CD8-positive, alpha-beta memory T cell (primary cell): Measurements from ENCODE around the gene QRFP. TPM values are rescaled to one million over a fixed set of nuclear protein-coding genes. Genes with fewer than 3 reads are reported as not detected.
"Not testable (repeated sequence)": the region's sequence is repeated elsewhere in the genome, so short reads cannot be mapped to it uniquely, and the experiment has no call there.

Source experiments
- CTCF ChIA-PET: fragments of 350-600 bp; sonication (Branson Sonifier 250); formaldehyde crosslinking; loops from one replicate; lab custom pipeline; 2021; ENCODE audit warnings: antibody characterized with exemption; lab: Charles Lee
- POLR2A ChIA-PET: fragments of 350-600 bp; sonication (Branson Sonifier 250); formaldehyde crosslinking; loops from one replicate; lab custom pipeline; 2021; ENCODE audit warnings: antibody characterized with exemption; lab: Charles Lee
- DNase-seq, 5 donors: peaks; one replicate each; pipeline versions ENCODE4 v3.0.0 to v3.0.0-alpha.2; 2020 to 2022; ENCODE audit warnings: mixed read lengths in 1 of 5
- H3K27ac ChIP-seq: one replicate; pipeline ENCODE4 v1.7.0; 2013; ENCODE audit warnings: low read depth, mild to moderate bottlenecking, low read length, moderate library complexity
- H3K27me3 ChIP-seq: 2 replicates; pipeline ENCODE4 v1.7.0; 2013; ENCODE audit warnings: low read length, mild to moderate bottlenecking; ENCODE audit not compliant: insufficient read depth, poor library complexity, severe bottlenecking
- H3K36me3 ChIP-seq: 2 replicates; pipeline ENCODE4 v1.7.0; 2013; ENCODE audit warnings: mild to moderate bottlenecking, low read length, moderate library complexity; ENCODE audit not compliant: insufficient read depth
- H3K4me1 ChIP-seq: 2 replicates; pipeline ENCODE4 v1.7.0; 2013; ENCODE audit warnings: mild to moderate bottlenecking, low read length, moderate library complexity; ENCODE audit not compliant: insufficient read depth
- H3K4me3 ChIP-seq: 2 replicates; pipeline ENCODE4 v1.7.0; 2013; ENCODE audit warnings: mild to moderate bottlenecking, low read length
- H3K9me3 ChIP-seq: 2 replicates; pipeline ENCODE4 v1.7.0; 2013; ENCODE audit warnings: mild to moderate bottlenecking, low read length
- H3K27ac Mint-ChIP-seq, 8 donors: one replicate each; pipeline ENCODE4 v1.8.0; 2020 to 2021; ENCODE audit warnings: mixed read lengths in 8 of 8, mild to moderate bottlenecking in 6 of 8, inconsistent platforms in 3 of 8, moderate library complexity in 3 of 8
- H3K27me3 Mint-ChIP-seq, 2 donors: one replicate each; pipeline ENCODE4 v1.8.0; 2020 to 2021; ENCODE audit warnings: mixed read lengths in 2 of 2, mild to moderate bottlenecking in 1 of 2, moderate library complexity in 1 of 2
- H3K36me3 Mint-ChIP-seq, 3 donors: one replicate each; pipeline ENCODE4 v1.8.0; 2020 to 2021; ENCODE audit warnings: mixed read lengths in 3 of 3, inconsistent platforms in 1 of 3, mild to moderate bottlenecking in 1 of 3
- H3K4me1 Mint-ChIP-seq, 3 donors: one replicate each; pipeline ENCODE4 v1.8.0; 2020 to 2021; ENCODE audit warnings: mixed read lengths in 3 of 3, inconsistent platforms in 1 of 3, mild to moderate bottlenecking in 1 of 3
- H3K4me3 Mint-ChIP-seq, 7 donors: one replicate each; pipeline ENCODE4 v1.8.0; 2020 to 2021; ENCODE audit warnings: mixed read lengths in 7 of 7, mild to moderate bottlenecking in 6 of 7, moderate library complexity in 4 of 7, inconsistent platforms in 2 of 7
- H3K9me3 Mint-ChIP-seq, 5 donors: one replicate each; pipeline ENCODE4 v1.8.0; 2020 to 2022; ENCODE audit warnings: mixed read lengths in 5 of 5, mild to moderate bottlenecking in 3 of 5, moderate library complexity in 2 of 5, inconsistent platforms in 1 of 5
- polyA plus RNA-seq: library from polyadenylated mRNA; unstranded; fragments of 300-500 nt; fragmentation: Illumina TruSeq; gene quantifications from one replicate; pipeline ENCODE4 v1.2.3, GENCODE V29; 2021
- total RNA-seq, 2 experiments: library from RNA; stranded (reverse); gene quantifications; one replicate each; pipeline ENCODE4 v1.2.3, GENCODE V29; 2021

QRFP gene
- total and polyA plus RNA-seq, 3 experiments from 2014 or later: not detected

DNA sequence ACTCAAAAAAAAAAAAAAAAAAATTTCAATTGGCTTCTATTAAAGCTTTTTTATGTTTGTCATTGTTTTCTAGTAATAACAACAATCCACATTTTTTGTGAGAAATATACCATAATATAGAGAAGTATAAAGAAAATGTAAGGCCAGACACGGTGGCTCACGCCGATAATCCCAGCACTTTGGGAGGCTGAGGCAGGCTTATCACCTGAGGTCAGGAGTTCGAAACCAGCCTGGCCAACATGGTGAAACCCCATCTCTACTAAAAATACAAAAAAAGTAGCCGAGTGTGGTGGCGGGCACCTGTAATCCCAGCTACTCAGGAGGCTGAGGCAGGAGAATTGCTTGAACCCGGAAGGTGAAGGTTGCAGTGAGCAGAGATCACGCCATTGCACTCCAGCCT is 48.1 kb downstream of the QRFP start:
- H3K36me3 Mint-ChIP-seq, H3K9me3 ChIP-seq, H3K4me3 ChIP-seq, H3K4me3 Mint-ChIP-seq, CTCF ChIA-PET, H3K27ac ChIP-seq, DNase-seq, H3K27me3 Mint-ChIP-seq, POLR2A ChIA-PET, H3K9me3 Mint-ChIP-seq, H3K27ac Mint-ChIP-seq, H3K36me3 ChIP-seq, H3K27me3 ChIP-seq: not testable (repeated sequence)
- H3K4me1 Mint-ChIP-seq: peaks cover 10 to 29% (median 16%) of the 10 kb centered on the region in 3 donors
- peaks cover 24% of the 10 kb centered on the region for H3K4me1 ChIP-seq

DNA sequence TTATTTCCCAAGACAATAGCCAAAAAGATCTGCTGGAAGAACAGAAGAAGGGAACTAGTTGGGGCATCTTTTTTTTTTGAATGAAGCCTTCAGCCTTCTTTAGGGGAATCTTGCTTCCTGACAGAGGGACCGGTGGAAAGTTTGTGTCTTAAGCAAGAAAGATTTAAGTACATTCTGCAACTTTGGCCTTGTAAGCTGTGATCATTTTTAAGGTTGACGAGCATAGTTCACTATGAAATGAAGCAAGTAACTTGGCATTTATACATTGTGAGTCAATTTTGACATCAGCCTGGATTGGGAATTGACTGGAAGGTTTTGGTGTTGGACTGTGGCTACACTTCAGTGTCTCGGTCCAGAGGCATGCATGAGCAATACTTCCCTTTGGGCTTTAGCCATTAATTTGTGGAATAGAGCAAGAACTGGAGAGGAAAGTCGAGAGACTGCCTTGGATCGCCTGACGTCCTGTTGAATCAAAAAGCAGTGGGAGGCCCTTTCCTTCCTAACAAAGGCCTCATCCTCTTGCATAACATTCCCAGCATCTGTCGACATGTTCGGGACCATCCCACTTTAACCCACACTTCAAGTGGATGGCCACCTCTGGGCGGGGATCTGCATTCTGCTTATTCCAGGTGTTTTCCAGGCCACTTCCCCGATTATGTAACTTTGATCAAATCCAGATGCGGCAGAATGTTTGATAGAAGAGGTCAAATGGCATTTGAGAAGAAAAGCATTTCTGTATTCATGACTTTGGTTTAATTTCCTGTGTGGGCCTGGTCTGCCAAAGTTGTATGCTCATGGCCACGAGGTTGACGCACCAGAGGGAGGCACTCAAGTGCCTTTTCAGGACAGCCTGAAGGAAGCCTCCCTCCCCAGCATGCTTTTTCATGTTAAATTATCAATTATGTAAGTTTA is 49.0 kb downstream of the QRFP start:
- Mint-ChIP-seq H3K27ac (peak overlapping the region in 3 of 8 donors; percentile 30 to 72 (median 47)), H3K4me1 (peaks cover 16 to 37% (median 22%) of the 10 kb centered on the region in 3 donors), H3K9me3 (no peaks in the 10 kb centered on the region), H3K36me3 (no peaks in the 10 kb centered on the region), H3K27me3 (no peaks in the 10 kb centered on the region), H3K4me3 (no peak overlapping the region)
- no peak for DNase-seq
- Histone ChIP-seq H3K27me3 (no peaks in the 10 kb centered on the region), H3K27ac (no peak overlapping the region), H3K4me1 (peaks cover 26% of the 10 kb centered on the region), H3K9me3 (no peaks in the 10 kb centered on the region), H3K36me3 (no peaks in the 10 kb centered on the region), H3K4me3 (no peak overlapping the region)
- POLR2A ChIA-PET: no interaction called here
- CTCF ChIA-PET: no interaction called here

DNA sequence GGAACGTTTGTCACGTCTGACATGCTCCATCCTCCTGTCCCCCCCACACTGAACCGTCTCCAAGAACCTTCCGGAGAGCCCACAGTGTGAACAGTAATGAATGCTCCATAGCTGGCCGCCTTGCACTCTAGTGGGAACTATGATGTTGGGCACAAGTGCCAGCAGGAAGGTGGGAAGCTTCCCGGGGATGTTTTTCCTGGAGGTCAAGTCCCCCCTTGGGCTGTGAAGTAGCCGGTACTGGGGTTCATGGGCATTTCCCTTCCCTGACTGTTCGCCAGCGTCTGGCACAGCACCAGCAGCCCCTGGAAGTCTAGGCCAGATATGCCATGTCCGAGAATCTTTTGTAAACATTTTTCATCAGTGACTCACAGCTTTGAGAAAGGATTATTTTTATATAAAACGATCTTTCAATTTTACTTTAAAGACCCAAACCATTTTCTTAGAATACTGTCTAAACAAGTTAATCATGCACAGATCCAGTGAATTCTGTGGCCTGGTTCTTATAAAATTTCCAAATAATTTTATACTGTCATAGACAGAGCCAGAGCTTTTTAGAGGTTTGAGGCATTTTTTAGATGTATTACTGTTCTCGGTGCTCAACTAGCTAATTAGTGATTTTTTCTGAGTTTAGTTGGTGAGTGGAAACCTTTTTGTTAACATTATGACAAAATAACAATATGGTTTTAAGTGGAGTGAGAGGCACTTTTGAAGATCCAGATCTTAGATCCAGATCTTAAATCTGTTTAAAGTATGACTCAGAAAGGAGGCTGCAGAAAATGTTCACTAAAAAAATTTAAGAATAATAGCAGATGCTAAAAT is 49.9 kb downstream of the QRFP start:
- Histone ChIP-seq H3K9me3 (no peaks in the 10 kb centered on the region), H3K4me3 (no peak overlapping the region), H3K27me3 (no peaks in the 10 kb centered on the region), H3K36me3 (no peaks in the 10 kb centered on the region), H3K4me1 (peaks cover 26% of the 10 kb centered on the region), H3K27ac (peak overlapping the region; percentile 20)
- H3K9me3 Mint-ChIP-seq: no peaks in the 10 kb centered on the region
- peaks cover 0 to 2% of the 10 kb centered on the region in 2 donors for H3K27me3 Mint-ChIP-seq
- peak overlapping the region in 1 of 8 donors; percentile 30 for H3K27ac Mint-ChIP-seq
- H3K36me3 Mint-ChIP-seq: no peaks in the 10 kb centered on the region
- DNase-seq: no peak
- CTCF ChIA-PET: no interaction called here
- H3K4me3 Mint-ChIP-seq: no peak overlapping the region
- peaks cover 16 to 46% (median 26%) of the 10 kb centered on the region in 3 donors for H3K4me1 Mint-ChIP-seq
- POLR2A ChIA-PET: no interaction called here

DNA sequence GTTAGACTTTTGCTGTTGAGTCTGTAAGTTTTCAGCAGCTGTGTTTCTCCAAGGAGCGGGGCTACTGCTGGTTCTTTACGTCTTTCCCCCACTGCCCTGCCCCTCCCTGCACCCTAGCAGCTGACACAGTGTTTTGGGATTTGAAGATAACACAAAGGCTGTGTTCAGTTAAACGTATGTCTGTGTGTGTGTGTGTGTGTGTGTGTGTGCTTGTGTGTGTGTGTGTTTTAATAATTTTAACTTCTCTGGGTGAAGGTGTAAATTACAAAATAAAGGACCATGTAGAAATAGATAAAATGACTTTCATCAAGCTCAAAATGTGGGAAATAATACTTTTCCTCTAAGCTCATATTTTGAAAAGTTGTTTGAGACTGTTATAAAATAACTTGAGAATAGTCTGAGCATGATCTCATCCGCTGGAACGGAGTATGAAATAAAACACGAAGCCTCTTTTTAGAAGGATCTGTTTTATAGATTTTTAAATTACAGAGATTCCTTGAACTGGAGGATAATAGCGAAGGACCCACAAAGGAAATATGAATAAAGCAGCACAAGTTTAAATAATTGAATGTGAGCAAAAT is 50.6 kb downstream of the QRFP start:
- H3K4me1 ChIP-seq: peaks cover 26% of the 10 kb centered on the region
- ChIA-PET POLR2A (no interaction called here), CTCF (interaction anchor here (1.3 kb wide), 1 partner anchor 20 kb away, joined by 6 read pairs; no protein-coding TSS in a partner anchor)
- H3K27ac ChIP-seq: peak overlapping the region; percentile 20
- no peaks in the 10 kb centered on the region for H3K36me3 Mint-ChIP-seq
- peaks cover 16 to 47% (median 26%) of the 10 kb centered on the region in 3 donors for H3K4me1 Mint-ChIP-seq
- DNase-seq: no peak
- H3K9me3 Mint-ChIP-seq: no peaks in the 10 kb centered on the region
- H3K36me3 ChIP-seq: no peaks in the 10 kb centered on the region
- H3K27me3 Mint-ChIP-seq: peaks cover 0 to 2% of the 10 kb centered on the region in 2 donors
- H3K27me3 ChIP-seq: no peaks in the 10 kb centered on the region
- no peak overlapping the region for H3K27ac Mint-ChIP-seq
- no peak overlapping the region for H3K4me3 Mint-ChIP-seq
- H3K4me3 ChIP-seq: no peak overlapping the region
- no peaks in the 10 kb centered on the region for H3K9me3 ChIP-seq

DNA sequence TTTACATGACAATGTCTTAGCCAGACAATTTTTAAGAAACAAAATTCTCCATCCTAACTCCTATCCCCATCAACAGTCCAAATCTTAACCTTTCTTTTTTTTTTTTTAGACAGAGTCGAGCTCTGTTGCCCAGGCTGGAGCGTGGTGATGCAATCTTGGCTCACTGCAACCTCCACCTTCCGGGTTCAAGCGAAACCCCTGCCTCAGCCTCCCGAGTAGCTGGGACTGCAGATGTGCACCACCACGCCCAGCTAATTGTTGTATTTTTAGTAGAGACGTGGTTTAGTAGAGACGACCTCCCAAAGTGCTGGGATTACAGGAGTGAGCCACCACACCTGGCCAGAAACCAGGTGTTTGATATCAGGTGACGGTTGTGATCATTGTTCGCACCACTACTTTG is 51.4 kb downstream of the QRFP start:
- Histone ChIP-seq H3K36me3 (no peaks in the 10 kb centered on the region), H3K4me1 (peaks cover 26% of the 10 kb centered on the region), H3K4me3 (no peak overlapping the region), H3K9me3 (no peaks in the 10 kb centered on the region), H3K27ac (peak overlapping the region; percentile 20), H3K27me3 (no peaks in the 10 kb centered on the region)
- Mint-ChIP-seq H3K36me3 (no peaks in the 10 kb centered on the region), H3K4me1 (peaks cover 16 to 47% (median 26%) of the 10 kb centered on the region in 3 donors), H3K27ac (peak overlapping the region in 2 of 8 donors; percentile 61 to 77), H3K27me3 (peaks cover 0 to 2% of the 10 kb centered on the region in 2 donors), H3K4me3 (no peak overlapping the region), H3K9me3 (no peaks in the 10 kb centered on the region)
- CTCF ChIA-PET: interaction anchor here (1.3 kb wide), 1 partner anchor 21 kb away, joined by 6 read pairs; no protein-coding TSS in a partner anchor
- DNase-seq: no peak
- POLR2A ChIA-PET: no interaction called here

DNA sequence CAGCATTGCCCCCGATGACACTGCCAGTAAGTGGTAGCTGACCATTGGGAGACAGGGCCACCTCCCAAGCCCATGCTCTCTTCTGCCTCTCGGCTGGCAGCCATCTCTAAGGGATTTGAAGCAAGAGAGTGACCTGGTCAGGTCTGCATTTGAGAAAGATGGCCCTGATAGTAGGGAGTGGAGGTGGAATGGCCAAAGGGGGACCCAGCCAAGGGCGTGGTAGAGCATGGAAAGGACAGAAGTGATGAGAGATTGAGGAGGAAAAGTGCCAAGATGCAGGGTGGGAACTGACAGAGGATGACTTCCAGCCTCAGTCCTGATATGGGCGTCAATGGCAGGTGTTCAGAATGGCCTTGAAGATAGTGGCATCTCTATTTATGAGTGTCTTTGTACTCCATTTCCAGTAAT is 52.6 kb downstream of the QRFP start:
- H3K4me1 ChIP-seq: peaks cover 26% of the 10 kb centered on the region
- ChIA-PET POLR2A (no interaction called here), CTCF (no interaction called here)
- no peak for DNase-seq
- peaks cover 0 to 2% of the 10 kb centered on the region in 2 donors for H3K27me3 Mint-ChIP-seq
- no peaks in the 10 kb centered on the region for H3K9me3 Mint-ChIP-seq
- H3K27me3 ChIP-seq: no peaks in the 10 kb centered on the region
- H3K27ac Mint-ChIP-seq: peak overlapping the region in 3 of 8 donors; percentile 13 to 57 (median 56)
- no peaks in the 10 kb centered on the region for H3K36me3 ChIP-seq
- no peaks in the 10 kb centered on the region for H3K9me3 ChIP-seq
- H3K36me3 Mint-ChIP-seq: no peaks in the 10 kb centered on the region
- H3K27ac ChIP-seq: no peak overlapping the region
- no peak overlapping the region for H3K4me3 ChIP-seq
- peaks cover 18 to 53% (median 20%) of the 10 kb centered on the region in 3 donors for H3K4me1 Mint-ChIP-seq
- no peak overlapping the region for H3K4me3 Mint-ChIP-seq

DNA sequence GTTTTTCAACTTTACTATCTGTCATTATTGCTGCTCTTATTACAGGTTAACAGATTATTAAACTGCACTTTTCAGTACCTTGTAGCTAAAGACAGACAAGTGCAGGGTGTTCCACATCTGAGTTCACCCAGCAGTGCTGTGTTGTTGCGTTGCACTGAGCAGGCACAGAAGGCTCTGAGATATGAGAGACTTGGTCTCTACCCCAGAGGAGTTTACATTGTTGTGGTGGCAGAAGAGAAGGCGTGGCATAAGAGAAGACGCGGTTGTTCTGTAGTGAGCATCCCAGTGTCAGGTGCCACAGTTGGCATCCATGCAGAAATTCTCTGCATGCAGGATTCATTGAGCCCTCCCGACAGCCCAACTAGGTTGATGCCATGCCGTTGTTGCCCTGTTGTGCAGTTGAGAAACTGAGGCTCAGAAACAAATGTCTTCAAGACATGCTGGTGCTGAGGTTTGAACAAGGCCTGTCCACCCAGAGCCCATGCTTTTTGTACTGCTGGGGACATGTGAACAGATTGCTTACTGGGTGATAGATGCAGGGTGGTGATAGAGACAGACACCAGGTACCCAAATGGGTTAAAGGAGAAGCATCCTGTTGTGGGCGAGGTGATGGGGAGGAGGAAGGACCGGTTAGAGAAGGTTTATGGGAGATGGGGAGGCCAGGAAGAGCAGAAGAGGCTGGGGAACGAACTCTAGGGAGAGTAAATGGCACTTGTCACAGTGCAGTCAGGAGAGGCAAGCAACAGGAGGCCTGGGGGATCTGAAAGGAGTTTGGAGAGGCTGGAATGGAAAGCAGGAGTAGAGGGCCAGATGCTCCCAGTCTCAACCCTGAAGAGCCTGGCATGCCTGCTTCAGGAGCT is 53.3 kb downstream of the QRFP start:
- Histone ChIP-seq H3K4me3 (no peak overlapping the region), H3K36me3 (no peaks in the 10 kb centered on the region), H3K27ac (no peak overlapping the region), H3K4me1 (peaks cover 26% of the 10 kb centered on the region), H3K27me3 (no peaks in the 10 kb centered on the region), H3K9me3 (no peaks in the 10 kb centered on the region)
- no peak for DNase-seq
- POLR2A ChIA-PET: no interaction called here
- Mint-ChIP-seq H3K4me1 (peaks cover 18 to 61% (median 25%) of the 10 kb centered on the region in 3 donors), H3K9me3 (no peaks in the 10 kb centered on the region), H3K27ac (peak overlapping the region in 5 of 8 donors; percentile 33 to 62 (median 50)), H3K4me3 (peak overlapping the region in 1 of 7 donors; percentile 23), H3K27me3 (peaks cover 0 to 2% of the 10 kb centered on the region in 2 donors), H3K36me3 (no peaks in the 10 kb centered on the region)
- CTCF ChIA-PET: no interaction called here
